Measurements from ENCODE around the gene NDUFS4. TPM values are rescaled to one million over a fixed set of nuclear protein-coding genes. Genes with fewer than 3 reads are reported as not detected.
A peak's percentile ranks its signal among the peaks of the same experiment; 100 is the strongest.
"Not testable (repeated sequence)": the region's sequence is repeated elsewhere in the genome, so short reads cannot be mapped to it uniquely, and the experiment has no call there.

NDUFS4 gene
- 105 TPM for polyA plus RNA-seq (2013)

DNA sequence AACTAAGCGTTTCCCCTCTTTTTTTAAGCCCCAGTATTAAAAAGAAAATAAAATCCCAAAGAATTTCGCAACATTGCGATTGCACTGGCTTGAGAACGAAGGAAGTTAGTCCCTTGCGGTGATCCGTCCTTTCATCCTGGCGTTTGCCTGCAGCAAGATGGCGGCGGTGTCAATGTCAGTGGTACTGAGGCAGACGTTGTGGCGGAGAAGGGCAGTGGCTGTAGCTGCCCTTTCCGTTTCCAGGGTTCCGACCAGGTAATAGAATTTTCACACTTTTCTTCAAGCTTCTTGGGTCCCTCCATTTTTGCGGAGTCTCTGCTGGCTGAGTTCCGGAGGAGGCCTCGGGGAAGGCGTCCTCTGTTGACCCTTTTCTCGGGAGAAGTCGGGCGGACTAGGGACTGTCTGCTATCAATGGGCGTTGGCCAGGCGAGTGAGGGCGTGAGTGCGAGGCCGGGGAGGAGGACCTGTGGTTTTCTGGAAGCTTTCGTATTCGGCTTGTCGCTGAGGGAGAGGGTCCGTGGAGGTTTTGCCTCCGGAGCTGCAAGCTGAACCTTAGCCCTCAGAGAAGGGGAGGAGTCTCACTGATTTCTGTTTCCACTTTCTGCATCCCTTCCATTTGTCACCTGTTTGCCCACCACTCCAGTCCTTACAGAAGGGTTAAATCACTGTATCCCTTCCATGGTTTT is at the start of gene NDUFS4:
TSS of gene NDUFS4 (plus strand) at position 134 of the 686 bp plus-strand sequence. CDS start at position 158, 24 bp downstream.
- WGBS (ENCODE audit: insufficient coverage) = under 1% methylated on average over 26 of the region's 30 CpGs
- CTCF ChIA-PET = no interaction called here

GRCh38 chr5:53512539-53512938 is 47.9 kb upstream of the NDUFS4 start:
- no peak overlapping the region for H3K4me3 ChIP-seq (ENCODE audit: control insufficient read depth in 1 of 7, extremely low read depth in 1 of 7, insufficient read depth in 4 of 7, low read depth in 2 of 7, low read length in 6 of 7)
- DNase-seq = no peak
- no peaks in the 10 kb centered on the region for H3K27me3 ChIP-seq (replicated peaks in 2 of 5; ENCODE audit: control insufficient read depth in 4 of 5, insufficient read depth in 5 of 5, low read length in 4 of 5)
- no peak overlapping the region for H3K27ac ChIP-seq (ENCODE audit: insufficient read depth in 1 of 2, low read depth in 1 of 2, low read length in 2 of 2, poor library complexity in 1 of 2, severe bottlenecking in 2 of 2)
- ChIA-PET CTCF (no interaction called here), POLR2A (no interaction called here)
- no peaks in the 10 kb centered on the region for H3K36me3 ChIP-seq (ENCODE audit: control insufficient read depth in 4 of 4, insufficient read depth in 4 of 4, low read length in 3 of 4)
- peaks cover 0 to 13% (median 10%) of the 10 kb centered on the region in 5 experiments for H3K9me3 ChIP-seq (ENCODE audit: control extremely low read depth in 1 of 5, control insufficient read depth in 4 of 5, insufficient read depth in 2 of 5, low read depth in 1 of 5, low read length in 4 of 5)
- H3K4me1 ChIP-seq (ENCODE audit: control extremely low read depth in 1 of 4, control insufficient read depth in 4 of 4, insufficient read depth in 4 of 4, low read length in 3 of 4) = no peaks in the 10 kb centered on the region

More for the DNA sequence above, at the start of gene NDUFS4:
- Histone ChIP-seq H3K9me3 (ENCODE audit: control extremely low read depth in 1 of 5, control insufficient read depth in 4 of 5, insufficient read depth in 2 of 5, low read depth in 1 of 5, low read length in 4 of 5) (peaks cover 0 to 2% (median 0%) of the 10 kb centered on the region in 5 experiments), H3K4me1 (ENCODE audit: control extremely low read depth in 1 of 4, control insufficient read depth in 4 of 4, insufficient read depth in 4 of 4, low read length in 3 of 4) (peaks cover 0 to 16% (median 12%) of the 10 kb centered on the region in 4 experiments), H3K36me3 (ENCODE audit: control insufficient read depth in 4 of 4, insufficient read depth in 4 of 4, low read length in 3 of 4) (no peaks in the 10 kb centered on the region), H3K27me3 (replicated peaks in 2 of 5; ENCODE audit: control insufficient read depth in 4 of 5, insufficient read depth in 5 of 5, low read length in 4 of 5) (no peaks in the 10 kb centered on the region), H3K4me3 (ENCODE audit: control insufficient read depth in 1 of 7, extremely low read depth in 1 of 7, insufficient read depth in 4 of 7, low read depth in 2 of 7, low read length in 6 of 7) (peak within 1 kb of the TSS; percentile 88 to 100 (median 99)), H3K27ac (ENCODE audit: insufficient read depth in 1 of 2, low read depth in 1 of 2, low read length in 2 of 2, poor library complexity in 1 of 2, severe bottlenecking in 2 of 2) (peak within 1 kb of the TSS; percentile 89 to 96)
- POLR2A ChIA-PET = no interaction called here
- peak; percentile 92 to 96 (median 94) for DNase-seq

GRCh38 chr5:53515988-53516387 is 44.5 kb upstream of the NDUFS4 start:
- H3K4me1 ChIP-seq (ENCODE audit: control extremely low read depth in 1 of 4, control insufficient read depth in 4 of 4, insufficient read depth in 4 of 4, low read length in 3 of 4) = no peaks in the 10 kb centered on the region
- H3K4me3 ChIP-seq (ENCODE audit: control insufficient read depth in 1 of 7, extremely low read depth in 1 of 7, insufficient read depth in 4 of 7, low read depth in 2 of 7, low read length in 6 of 7) = no peak overlapping the region
- DNase-seq = no peak
- no peaks in the 10 kb centered on the region for H3K36me3 ChIP-seq (ENCODE audit: control insufficient read depth in 4 of 4, insufficient read depth in 4 of 4, low read length in 3 of 4)
- CTCF ChIA-PET = no interaction called here
- no CpG with 5 or more reads among the region's 6 CpGs for WGBS (ENCODE audit: insufficient coverage)
- POLR2A ChIA-PET = no interaction called here
- H3K27ac ChIP-seq (ENCODE audit: insufficient read depth in 1 of 2, low read depth in 1 of 2, low read length in 2 of 2, poor library complexity in 1 of 2, severe bottlenecking in 2 of 2) = no peak overlapping the region
- H3K9me3 ChIP-seq (ENCODE audit: control extremely low read depth in 1 of 5, control insufficient read depth in 4 of 5, insufficient read depth in 2 of 5, low read depth in 1 of 5, low read length in 4 of 5) = peaks cover 0 to 5% (median 0%) of the 10 kb centered on the region in 5 experiments
- no peaks in the 10 kb centered on the region for H3K27me3 ChIP-seq (replicated peaks in 2 of 5; ENCODE audit: control insufficient read depth in 4 of 5, insufficient read depth in 5 of 5, low read length in 4 of 5)

- DNase-seq = no peak
- CTCF ChIA-PET = no interaction called here
- H3K4me3 ChIP-seq (ENCODE audit: control insufficient read depth in 1 of 7, extremely low read depth in 1 of 7, insufficient read depth in 4 of 7, low read depth in 2 of 7, low read length in 6 of 7) = no peak overlapping the region
These were observed 39.6 kb upstream of the NDUFS4 start for GRCh38 chr5:53520813-53521212.

DNA sequence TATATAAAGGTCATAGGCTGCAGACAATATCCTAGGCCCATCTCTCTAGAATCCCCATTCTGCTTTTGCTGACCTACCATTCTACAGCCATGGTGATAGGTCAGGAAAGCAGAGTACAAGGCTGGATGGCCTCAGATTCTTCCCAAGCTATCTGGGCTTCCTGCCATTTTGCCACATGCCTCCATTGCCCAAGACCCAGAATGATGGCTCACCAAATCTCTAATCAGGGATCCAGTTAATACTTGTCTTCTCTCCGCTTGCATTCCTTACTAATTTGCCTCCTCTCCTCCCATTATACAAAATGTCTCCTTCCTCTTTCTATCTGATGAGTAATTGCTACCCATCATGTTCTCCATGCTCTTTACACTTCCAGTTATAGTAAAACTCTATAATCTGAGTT is 22.7 kb upstream of the NDUFS4 start:
- H3K4me3 ChIP-seq (ENCODE audit: control insufficient read depth in 1 of 7, extremely low read depth in 1 of 7, insufficient read depth in 4 of 7, low read depth in 2 of 7, low read length in 6 of 7) = no peak overlapping the region
- POLR2A ChIA-PET = no interaction called here
- H3K36me3 ChIP-seq (ENCODE audit: control insufficient read depth in 4 of 4, insufficient read depth in 4 of 4, low read length in 3 of 4) = no peaks in the 10 kb centered on the region
- no peaks in the 10 kb centered on the region for H3K27me3 ChIP-seq (replicated peaks in 2 of 5; ENCODE audit: control insufficient read depth in 4 of 5, insufficient read depth in 5 of 5, low read length in 4 of 5)
- H3K9me3 ChIP-seq (ENCODE audit: control extremely low read depth in 1 of 5, control insufficient read depth in 4 of 5, insufficient read depth in 2 of 5, low read depth in 1 of 5, low read length in 4 of 5) = no peaks in the 10 kb centered on the region
- CTCF ChIA-PET = interaction anchor here (1.2 to 1.5 kb wide), 2 partner anchors 8 to 10 kb away, joined by 3 to 4 read pairs; no protein-coding TSS in a partner anchor
- 100% methylated on average over 1 of the region's 1 CpG for WGBS (ENCODE audit: insufficient coverage)
- H3K27ac ChIP-seq (ENCODE audit: insufficient read depth in 1 of 2, low read depth in 1 of 2, low read length in 2 of 2, poor library complexity in 1 of 2, severe bottlenecking in 2 of 2) = no peak overlapping the region
- DNase-seq = no peak
- peaks cover 0 to 4% (median under 1%) of the 10 kb centered on the region in 4 experiments for H3K4me1 ChIP-seq (ENCODE audit: control extremely low read depth in 1 of 4, control insufficient read depth in 4 of 4, insufficient read depth in 4 of 4, low read length in 3 of 4)

More at GRCh38 chr5:53520813-53521212, 39.6 kb upstream of the NDUFS4 start:
- POLR2A ChIA-PET = no interaction called here
- Histone ChIP-seq H3K27me3 (replicated peaks in 2 of 5; ENCODE audit: control insufficient read depth in 4 of 5, insufficient read depth in 5 of 5, low read length in 4 of 5) (no peaks in the 10 kb centered on the region), H3K27ac (ENCODE audit: insufficient read depth in 1 of 2, low read depth in 1 of 2, low read length in 2 of 2, poor library complexity in 1 of 2, severe bottlenecking in 2 of 2) (no peak overlapping the region), H3K36me3 (ENCODE audit: control insufficient read depth in 4 of 4, insufficient read depth in 4 of 4, low read length in 3 of 4) (no peaks in the 10 kb centered on the region), H3K9me3 (ENCODE audit: control extremely low read depth in 1 of 5, control insufficient read depth in 4 of 5, insufficient read depth in 2 of 5, low read depth in 1 of 5, low read length in 4 of 5) (peaks cover 0 to 5% (median 0%) of the 10 kb centered on the region in 5 experiments), H3K4me1 (ENCODE audit: control extremely low read depth in 1 of 4, control insufficient read depth in 4 of 4, insufficient read depth in 4 of 4, low read length in 3 of 4) (no peaks in the 10 kb centered on the region)

DNA sequence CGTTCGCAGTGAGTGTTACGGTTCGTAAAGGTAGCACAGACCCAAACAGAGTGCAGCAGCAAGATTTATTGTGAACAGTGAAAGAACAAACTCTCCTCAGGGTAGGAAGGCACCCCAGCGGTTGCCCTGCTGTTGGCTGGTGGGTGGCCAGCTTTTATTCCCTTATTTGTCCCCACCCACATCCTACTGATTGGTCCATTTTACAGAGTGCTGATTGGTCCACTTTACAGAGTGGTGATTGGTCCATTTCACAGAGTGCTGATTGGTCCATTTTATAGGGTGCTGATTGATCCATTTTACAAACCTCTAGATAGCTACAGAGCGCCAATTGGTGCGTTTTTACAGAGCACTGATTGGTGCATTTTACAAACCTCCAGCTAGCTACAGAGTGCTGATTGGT is 19.7 kb upstream of the NDUFS4 start:
- H3K9me3 ChIP-seq (ENCODE audit: control extremely low read depth in 1 of 5, control insufficient read depth in 4 of 5, insufficient read depth in 2 of 5, low read depth in 1 of 5, low read length in 4 of 5); H3K27me3 ChIP-seq (replicated peaks in 2 of 5; ENCODE audit: control insufficient read depth in 4 of 5, insufficient read depth in 5 of 5, low read length in 4 of 5); CTCF ChIA-PET; POLR2A ChIA-PET; H3K36me3 ChIP-seq (ENCODE audit: control insufficient read depth in 4 of 4, insufficient read depth in 4 of 4, low read length in 3 of 4); H3K27ac ChIP-seq (ENCODE audit: insufficient read depth in 1 of 2, low read depth in 1 of 2, low read length in 2 of 2, poor library complexity in 1 of 2, severe bottlenecking in 2 of 2); DNase-seq; H3K4me3 ChIP-seq (ENCODE audit: control insufficient read depth in 1 of 7, extremely low read depth in 1 of 7, insufficient read depth in 4 of 7, low read depth in 2 of 7, low read length in 6 of 7): not testable (repeated sequence)
- 95% methylated on average over 6 of the region's 7 CpGs for WGBS (ENCODE audit: insufficient coverage)
- peaks cover 0 to 32% (median 6%) of the 10 kb centered on the region in 4 experiments for H3K4me1 ChIP-seq (ENCODE audit: control extremely low read depth in 1 of 4, control insufficient read depth in 4 of 4, insufficient read depth in 4 of 4, low read length in 3 of 4)

- no peak for DNase-seq
- Histone ChIP-seq H3K27ac (ENCODE audit: insufficient read depth in 1 of 2, low read depth in 1 of 2, low read length in 2 of 2, poor library complexity in 1 of 2, severe bottlenecking in 2 of 2) (no peak overlapping the region), H3K36me3 (ENCODE audit: control insufficient read depth in 4 of 4, insufficient read depth in 4 of 4, low read length in 3 of 4) (no peaks in the 10 kb centered on the region), H3K4me3 (ENCODE audit: control insufficient read depth in 1 of 7, extremely low read depth in 1 of 7, insufficient read depth in 4 of 7, low read depth in 2 of 7, low read length in 6 of 7) (no peak overlapping the region), H3K4me1 (ENCODE audit: control extremely low read depth in 1 of 4, control insufficient read depth in 4 of 4, insufficient read depth in 4 of 4, low read length in 3 of 4) (peaks cover 0 to 36% (median 6%) of the 10 kb centered on the region in 4 experiments), H3K27me3 (replicated peaks in 2 of 5; ENCODE audit: control insufficient read depth in 4 of 5, insufficient read depth in 5 of 5, low read length in 4 of 5) (no peaks in the 10 kb centered on the region), H3K9me3 (ENCODE audit: control extremely low read depth in 1 of 5, control insufficient read depth in 4 of 5, insufficient read depth in 2 of 5, low read depth in 1 of 5, low read length in 4 of 5) (no peaks in the 10 kb centered on the region)
- 100% methylated on average over 1 of the region's 2 CpGs for WGBS (ENCODE audit: insufficient coverage)
- POLR2A ChIA-PET = no interaction called here
- CTCF ChIA-PET = no interaction called here
These were observed 18.6 kb upstream of the NDUFS4 start for GRCh38 chr5:53541859-53542258.

All from common myeloid progenitor, CD34-positive (primary cell).